Keratinocyte (primary cell): Measurements from ENCODE around the gene PLCL1.

ENCODE experiments used
- EZH2 ChIP-seq: IDR thresholded peaks from one replicate; pipeline ENCODE4 v1.6.1; 2012; ENCODE audit warnings: inconsistent platforms, mild to moderate bottlenecking, low read length, moderate library complexity
- TF ChIP-seq, protein P1 (sequence below), 3 experiments: IDR thresholded peaks in 1 of 3; conservative IDR thresholded peaks in 1 of 3; optimal IDR thresholded peaks in 1 of 3; 2 replicates in 2 of 3; 3 replicates in 1 of 3; pipeline versions ENCODE3 to v1.5.1; 2011; ENCODE audit warnings: low read length in 3 of 3, mild to moderate bottlenecking in 3 of 3, moderate library complexity in 2 of 3, control low read depth in 1 of 3, inconsistent platforms in 1 of 3; ENCODE audit not compliant: insufficient read depth in 2 of 3; ENCODE audit errors: extremely low read depth in 1 of 3

- TF ChIP-seq, protein P1, sequence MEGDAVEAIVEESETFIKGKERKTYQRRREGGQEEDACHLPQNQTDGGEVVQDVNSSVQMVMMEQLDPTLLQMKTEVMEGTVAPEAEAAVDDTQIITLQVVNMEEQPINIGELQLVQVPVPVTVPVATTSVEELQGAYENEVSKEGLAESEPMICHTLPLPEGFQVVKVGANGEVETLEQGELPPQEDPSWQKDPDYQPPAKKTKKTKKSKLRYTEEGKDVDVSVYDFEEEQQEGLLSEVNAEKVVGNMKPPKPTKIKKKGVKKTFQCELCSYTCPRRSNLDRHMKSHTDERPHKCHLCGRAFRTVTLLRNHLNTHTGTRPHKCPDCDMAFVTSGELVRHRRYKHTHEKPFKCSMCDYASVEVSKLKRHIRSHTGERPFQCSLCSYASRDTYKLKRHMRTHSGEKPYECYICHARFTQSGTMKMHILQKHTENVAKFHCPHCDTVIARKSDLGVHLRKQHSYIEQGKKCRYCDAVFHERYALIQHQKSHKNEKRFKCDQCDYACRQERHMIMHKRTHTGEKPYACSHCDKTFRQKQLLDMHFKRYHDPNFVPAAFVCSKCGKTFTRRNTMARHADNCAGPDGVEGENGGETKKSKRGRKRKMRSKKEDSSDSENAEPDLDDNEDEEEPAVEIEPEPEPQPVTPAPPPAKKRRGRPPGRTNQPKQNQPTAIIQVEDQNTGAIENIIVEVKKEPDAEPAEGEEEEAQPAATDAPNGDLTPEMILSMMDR (optimal IDR thresholded peaks at IDR 0.05 in 1 of 3, IDR thresholded peaks at IDR 0.05 in 1 of 3, conservative IDR thresholded peaks at IDR 0.05 in 1 of 3; ENCODE audit: extremely low read depth in 1 of 3, insufficient read depth in 2 of 3, low read length in 3 of 3), result no peak
- TF ChIP-seq EZH2, result no peak
These were observed 200.8 kb downstream of the PLCL1 start for GRCh38 chr2:198004921-198005829.
